Measurements from ENCODE around the gene FIG4.

Gene FIG4

DNA sequence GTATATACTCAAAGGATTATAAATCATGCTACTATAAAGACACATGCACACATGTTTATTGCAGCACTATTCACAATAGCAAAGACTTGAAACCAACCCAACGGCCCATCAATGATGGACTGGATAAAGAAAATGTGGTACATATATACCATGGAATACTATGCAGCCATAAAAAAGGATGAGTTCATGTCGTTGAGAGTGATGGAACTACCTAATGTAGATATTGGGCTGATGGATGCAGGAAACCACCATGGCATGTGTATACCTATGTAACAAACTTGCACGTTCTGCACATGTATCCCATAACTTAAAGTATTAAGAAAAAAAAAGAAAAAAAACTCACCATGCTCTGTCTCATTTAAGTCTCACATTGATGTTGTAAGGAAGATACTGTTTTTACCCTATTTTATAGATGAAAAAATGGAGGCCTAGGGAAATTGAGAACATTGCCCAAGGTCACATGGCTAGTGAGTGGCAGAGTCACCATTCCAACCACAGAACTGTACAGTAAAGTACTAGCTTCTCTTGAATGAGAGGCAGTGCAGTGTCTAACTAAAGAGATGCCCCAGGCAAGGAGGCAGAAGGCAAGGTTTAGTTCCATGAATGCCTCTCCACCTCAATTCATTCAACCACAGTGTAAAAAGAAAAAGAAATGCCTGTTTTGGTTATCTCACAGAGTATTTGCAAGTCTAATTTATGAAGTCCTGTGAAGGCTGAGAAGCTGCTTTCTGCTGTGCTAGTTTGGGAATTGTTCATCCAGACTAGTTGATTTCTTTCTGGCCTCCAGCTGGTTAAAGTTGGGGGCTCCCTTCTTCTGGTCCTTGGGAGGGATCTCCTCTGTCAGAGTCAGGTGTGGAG is 68.2 kb downstream of the FIG4 start:
- no peak overlapping the region for H3K9ac ChIP-seq (ENCODE audit: insufficient read length)
- no peak overlapping the region for H3K27ac ChIP-seq
- no peaks in the 10 kb centered on the region for H3K9me3 ChIP-seq (ENCODE audit: low read depth, low read length)
- no peaks in the 10 kb centered on the region for H3K36me3 ChIP-seq (ENCODE audit: insufficient read depth, low read length)
- no peak for DNase-seq (ENCODE audit: low read depth, low spot score)
- no peak overlapping the region for H3K4me3 ChIP-seq
- TF ChIP-seq POLR2AphosphoS5 (IDR thresholded peaks at IDR 0.05; ENCODE audit: borderline replicate concordance, low read depth, low read length), result no peak
- TF ChIP-seq EZH2 (IDR thresholded peaks at IDR 0.05), result no peak
- TF ChIP-seq FOXP2 (optimal IDR thresholded peaks at IDR 0.05; ENCODE audit: control extremely low read depth, extremely low read length, insufficient read depth), result no peak

DNA sequence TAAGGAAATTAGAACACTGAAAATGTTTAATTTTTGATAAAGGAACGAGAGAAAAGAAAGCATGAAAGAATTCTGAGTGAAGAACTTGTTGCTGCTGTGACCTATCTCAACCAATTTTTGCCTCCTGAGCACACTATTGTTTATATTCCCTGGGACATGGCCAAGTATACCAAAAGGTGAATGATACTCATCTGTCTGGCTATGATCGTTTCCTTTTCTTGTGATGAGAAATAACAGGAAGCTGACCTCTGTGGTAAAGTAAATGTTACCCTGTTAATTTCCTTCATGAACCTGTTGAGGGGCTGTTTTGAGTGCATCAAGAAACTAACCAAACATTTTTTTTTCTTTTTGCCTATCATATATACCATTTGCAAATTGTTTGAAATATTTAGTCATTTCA is 69.1 kb downstream of the FIG4 start:
- Histone ChIP-seq H3K4me3 (no peak overlapping the region), H3K9me3 (ENCODE audit: low read depth, low read length) (no peaks in the 10 kb centered on the region), H3K36me3 (ENCODE audit: insufficient read depth, low read length) (no peaks in the 10 kb centered on the region), H3K27ac (no peak overlapping the region), H3K9ac (ENCODE audit: insufficient read length) (no peak overlapping the region)
- DNase-seq (ENCODE audit: low read depth, low spot score), result no peak
- TF ChIP-seq EZH2 (IDR thresholded peaks at IDR 0.05) (no peak), FOXP2 (optimal IDR thresholded peaks at IDR 0.05; ENCODE audit: control extremely low read depth, extremely low read length, insufficient read depth) (no peak), POLR2AphosphoS5 (IDR thresholded peaks at IDR 0.05; ENCODE audit: borderline replicate concordance, low read depth, low read length) (no peak)

DNA sequence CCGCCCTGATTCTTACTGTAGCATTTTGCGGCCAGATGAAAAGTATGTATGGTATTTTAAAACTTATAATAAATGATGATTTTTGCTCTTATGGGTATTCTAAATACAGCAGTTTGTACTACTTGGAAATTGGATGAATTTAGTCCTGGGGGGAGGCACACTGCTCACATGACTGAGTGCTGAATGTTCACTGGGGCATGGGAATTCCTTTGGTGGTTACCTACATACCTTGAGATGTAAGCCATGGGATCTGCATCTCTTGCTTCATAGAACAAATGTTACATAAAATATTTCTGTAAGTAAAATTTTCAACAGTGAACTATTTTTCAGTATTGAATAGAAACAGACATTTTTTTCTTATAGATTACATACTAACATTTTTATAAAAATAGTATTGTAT is 71.1 kb downstream of the FIG4 start:
- Histone ChIP-seq H3K9ac (ENCODE audit: insufficient read length) (no peak overlapping the region), H3K9me3 (ENCODE audit: low read depth, low read length) (no peaks in the 10 kb centered on the region), H3K27ac (no peak overlapping the region), H3K4me3 (no peak overlapping the region), H3K36me3 (ENCODE audit: insufficient read depth, low read length) (no peaks in the 10 kb centered on the region)
- no peak for TF ChIP-seq EZH2 (IDR thresholded peaks at IDR 0.05)
- TF ChIP-seq FOXP2 (optimal IDR thresholded peaks at IDR 0.05; ENCODE audit: control extremely low read depth, extremely low read length, insufficient read depth), result no peak
- TF ChIP-seq POLR2AphosphoS5 (IDR thresholded peaks at IDR 0.05; ENCODE audit: borderline replicate concordance, low read depth, low read length), result no peak
- DNase-seq (ENCODE audit: low read depth, low spot score), result no peak

DNA sequence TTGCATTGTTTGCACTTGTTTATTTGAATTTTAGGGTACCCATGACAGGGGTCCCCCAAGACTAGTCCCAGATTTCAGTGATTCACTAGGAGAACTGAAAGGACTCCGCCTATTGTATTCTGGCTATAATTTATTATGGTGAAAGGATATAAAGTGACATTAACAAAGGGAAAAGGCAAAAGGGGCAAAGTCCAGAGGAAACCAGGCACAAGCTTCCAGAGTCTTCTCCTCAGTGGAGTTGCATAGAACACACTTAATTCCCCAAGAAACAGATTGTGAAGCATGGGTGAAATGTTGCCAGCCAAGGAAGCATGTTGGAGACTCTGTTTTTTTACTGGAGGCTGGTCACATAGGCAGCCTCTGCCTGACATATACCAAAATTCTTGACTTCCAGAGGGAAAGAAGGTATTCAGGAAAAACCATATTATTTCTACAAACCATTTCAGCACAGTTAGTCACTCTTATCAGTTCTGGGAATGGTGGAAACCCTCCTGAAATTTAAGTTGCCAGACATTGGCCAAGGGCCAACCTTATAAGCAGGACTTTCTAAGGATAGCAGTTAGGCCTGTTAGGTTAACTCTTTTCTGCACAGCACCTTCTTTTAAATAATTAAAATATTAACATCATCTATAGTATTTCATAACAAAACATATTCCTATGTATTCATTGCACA is 71.8 kb downstream of the FIG4 start:
- no peak for DNase-seq (ENCODE audit: low read depth, low spot score)
- Histone ChIP-seq H3K9me3 (ENCODE audit: low read depth, low read length) (no peaks in the 10 kb centered on the region), H3K4me3 (no peak overlapping the region), H3K9ac (ENCODE audit: insufficient read length) (no peak overlapping the region), H3K36me3 (ENCODE audit: insufficient read depth, low read length) (no peaks in the 10 kb centered on the region), H3K27ac (no peak overlapping the region)
- TF ChIP-seq FOXP2 (optimal IDR thresholded peaks at IDR 0.05; ENCODE audit: control extremely low read depth, extremely low read length, insufficient read depth), result no peak
- no peak for TF ChIP-seq POLR2AphosphoS5 (IDR thresholded peaks at IDR 0.05; ENCODE audit: borderline replicate concordance, low read depth, low read length)
- no peak for TF ChIP-seq EZH2 (IDR thresholded peaks at IDR 0.05)

DNA sequence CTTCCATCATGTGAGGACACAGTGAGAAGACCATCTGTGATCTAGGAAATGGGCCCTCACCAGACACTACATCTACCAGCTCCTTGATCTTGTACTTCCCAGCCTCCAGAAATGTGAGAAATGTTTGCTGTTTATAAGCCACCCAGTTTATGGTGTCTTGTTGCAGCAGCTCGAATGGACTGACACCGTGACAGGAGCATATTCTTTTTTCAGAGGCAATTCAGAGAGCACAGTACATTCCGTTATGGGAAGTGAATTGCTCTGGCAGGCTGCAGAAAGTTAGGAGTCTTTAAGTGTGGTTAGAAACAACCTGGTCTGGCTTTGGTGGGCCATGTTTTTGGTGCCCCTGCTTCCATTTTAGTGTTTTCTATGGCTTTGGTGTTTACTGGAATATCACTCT is 75.1 kb downstream of the FIG4 start:
- H3K27ac ChIP-seq, result no peak overlapping the region
- H3K9ac ChIP-seq (ENCODE audit: insufficient read length), result no peak overlapping the region
- H3K9me3 ChIP-seq (ENCODE audit: low read depth, low read length), result no peaks in the 10 kb centered on the region
- no peak overlapping the region for H3K4me3 ChIP-seq
- DNase-seq (ENCODE audit: low read depth, low spot score), result no peak
- no peaks in the 10 kb centered on the region for H3K36me3 ChIP-seq (ENCODE audit: insufficient read depth, low read length)
- TF ChIP-seq POLR2AphosphoS5 (IDR thresholded peaks at IDR 0.05; ENCODE audit: borderline replicate concordance, low read depth, low read length), result no peak
- no peak for TF ChIP-seq EZH2 (IDR thresholded peaks at IDR 0.05)
- TF ChIP-seq FOXP2 (optimal IDR thresholded peaks at IDR 0.05; ENCODE audit: control extremely low read depth, extremely low read length, insufficient read depth), result no peak

DNA sequence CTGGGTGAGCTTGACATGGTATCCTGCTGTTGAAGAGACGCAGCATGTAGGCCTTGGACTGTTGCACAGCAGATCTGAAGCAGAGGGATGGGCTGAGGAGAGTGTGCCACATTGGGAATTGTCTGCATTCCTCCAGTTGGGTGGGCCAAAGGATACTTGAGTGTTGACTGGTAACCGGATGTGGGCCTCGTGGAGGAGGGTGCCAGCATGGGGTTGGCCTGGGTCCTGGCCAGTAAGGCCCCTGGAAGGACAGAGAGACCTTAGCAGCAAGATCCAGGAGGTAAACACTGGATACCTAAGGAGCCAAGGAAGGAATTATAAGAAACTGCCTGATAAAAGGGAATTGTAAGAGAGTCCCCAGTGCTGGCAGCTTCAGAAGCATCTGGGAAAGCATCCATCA is 76.9 kb downstream of the FIG4 start:
- H3K4me3 ChIP-seq, result no peak overlapping the region
- no peak for DNase-seq (ENCODE audit: low read depth, low spot score)
- no peak overlapping the region for H3K9ac ChIP-seq (ENCODE audit: insufficient read length)
- no peaks in the 10 kb centered on the region for H3K9me3 ChIP-seq (ENCODE audit: low read depth, low read length)
- H3K27ac ChIP-seq, result no peak overlapping the region
- no peak for TF ChIP-seq FOXP2 (optimal IDR thresholded peaks at IDR 0.05; ENCODE audit: control extremely low read depth, extremely low read length, insufficient read depth)
- TF ChIP-seq EZH2 (IDR thresholded peaks at IDR 0.05), result no peak
- TF ChIP-seq POLR2AphosphoS5 (IDR thresholded peaks at IDR 0.05; ENCODE audit: borderline replicate concordance, low read depth, low read length), result no peak
- no peaks in the 10 kb centered on the region for H3K36me3 ChIP-seq (ENCODE audit: insufficient read depth, low read length)

DNA sequence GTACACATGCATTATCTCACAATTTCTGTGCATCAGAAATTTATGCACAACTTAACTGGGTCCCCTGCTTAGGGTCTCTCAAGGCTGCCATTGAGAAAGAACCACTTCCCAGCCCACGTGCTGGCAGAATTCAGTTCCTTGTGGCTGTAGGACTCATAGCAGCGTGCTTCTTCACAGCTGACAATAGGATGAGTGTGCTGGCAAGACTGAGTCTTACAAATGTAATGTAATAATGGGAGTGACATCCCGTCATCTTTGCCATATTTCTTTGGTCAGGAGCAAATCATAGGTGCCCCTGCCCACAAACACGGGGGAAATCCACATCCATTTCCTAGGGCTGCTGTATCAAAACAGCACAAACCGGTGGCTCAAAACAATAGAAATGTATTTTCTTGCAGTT is 77.4 kb downstream of the FIG4 start:
- no peak overlapping the region for H3K4me3 ChIP-seq
- no peaks in the 10 kb centered on the region for H3K36me3 ChIP-seq (ENCODE audit: insufficient read depth, low read length)
- DNase-seq (ENCODE audit: low read depth, low spot score), result no peak
- no peak overlapping the region for H3K27ac ChIP-seq
- no peaks in the 10 kb centered on the region for H3K9me3 ChIP-seq (ENCODE audit: low read depth, low read length)
- no peak overlapping the region for H3K9ac ChIP-seq (ENCODE audit: insufficient read length)
- TF ChIP-seq EZH2 (IDR thresholded peaks at IDR 0.05) (no peak), POLR2AphosphoS5 (IDR thresholded peaks at IDR 0.05; ENCODE audit: borderline replicate concordance, low read depth, low read length) (no peak), FOXP2 (optimal IDR thresholded peaks at IDR 0.05; ENCODE audit: control extremely low read depth, extremely low read length, insufficient read depth) (no peak)

DNA sequence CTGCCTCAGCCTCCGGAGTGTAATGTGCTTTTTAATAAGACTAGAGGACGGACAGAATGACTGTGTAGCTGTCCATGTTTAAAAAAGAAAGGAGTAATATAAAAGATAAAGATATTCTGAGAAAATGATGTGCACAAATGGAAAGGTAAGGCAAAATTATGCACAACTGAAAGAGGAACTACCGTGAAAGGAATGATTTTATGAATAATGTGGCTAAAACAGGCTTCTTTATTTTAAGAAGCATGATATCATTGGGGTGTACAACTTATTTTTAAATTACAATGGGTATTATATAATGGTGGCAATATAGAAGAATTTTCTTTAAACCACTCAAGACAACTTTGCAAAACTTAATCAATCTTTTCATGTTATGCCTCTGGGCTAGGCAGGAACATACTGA is 78.1 kb downstream of the FIG4 start:
- TF ChIP-seq EZH2 (IDR thresholded peaks at IDR 0.05) (no peak), FOXP2 (optimal IDR thresholded peaks at IDR 0.05; ENCODE audit: control extremely low read depth, extremely low read length, insufficient read depth) (no peak), POLR2AphosphoS5 (IDR thresholded peaks at IDR 0.05; ENCODE audit: borderline replicate concordance, low read depth, low read length) (no peak)
- H3K27ac ChIP-seq, result no peak overlapping the region

More for the DNA sequence above, 78.1 kb downstream of the FIG4 start:
- Histone ChIP-seq H3K9me3 (ENCODE audit: low read depth, low read length) (no peaks in the 10 kb centered on the region), H3K9ac (ENCODE audit: insufficient read length) (no peak overlapping the region), H3K4me3 (no peak overlapping the region), H3K36me3 (ENCODE audit: insufficient read depth, low read length) (no peaks in the 10 kb centered on the region)
- DNase-seq (ENCODE audit: low read depth, low spot score), result no peak

All from SK-N-MC (cell line).